Activated CD4-positive, alpha-beta T cell treated with anti-CD3 and anti-CD28 coated beads, Interleukin-2, amount 50 U/mL, for 4 hours (primary cell): Measurements from ENCODE around the gene ZIM2.

ENCODE experiments used
- DNase-seq, 2 experiments: peaks; one replicate each; pipeline ENCODE4 v3.0.0-alpha.2; 2020

ZIM2 gene

GRCh38 chr19:56806639-56807038 lies 33.9 kb downstream of the ZIM2 start:
- no peak for DNase-seq

GRCh38 chr19:56778351-56778750 lies 62.2 kb downstream of the ZIM2 start:
- DNase-seq = no peak

- DNase-seq = no peak
These were observed 70.9 kb downstream of the ZIM2 start for GRCh38 chr19:56769650-56770049.

GRCh38 chr19:56765137-56765536 lies 75.4 kb downstream of the ZIM2 start:
- no peak for DNase-seq

GRCh38 chr19:56764196-56764695 lies 76.3 kb downstream of the ZIM2 start:
- DNase-seq = no peak

- no peak for DNase-seq
These were observed 79.7 kb downstream of the ZIM2 start for GRCh38 chr19:56760842-56761241.

GRCh38 chr19:56759531-56759930 lies 81.0 kb downstream of the ZIM2 start:
- DNase-seq = no peak

- no peak for DNase-seq
These were observed 89.4 kb downstream of the ZIM2 start for GRCh38 chr19:56751078-56751489.

- DNase-seq = no peak
These were observed 89.9 kb downstream of the ZIM2 start for GRCh38 chr19:56750658-56751057.

GRCh38 chr19:56748378-56748777 lies 92.1 kb downstream of the ZIM2 start:
- no peak for DNase-seq

GRCh38 chr19:56746367-56746766 lies 94.2 kb downstream of the ZIM2 start:
- no peak for DNase-seq

GRCh38 chr19:56740501-56740900 lies 100.0 kb downstream of the ZIM2 start:
- DNase-seq = no peak

GRCh38 chr19:56736571-56736970 lies 104.0 kb downstream of the ZIM2 start:
- no peak for DNase-seq

GRCh38 chr19:56732976-56733375 lies 107.5 kb downstream of the ZIM2 start:
- DNase-seq = no peak

GRCh38 chr19:56727677-56728076 lies 112.8 kb downstream of the ZIM2 start:
- DNase-seq = no peak

- no peak for DNase-seq
These were observed 114.6 kb downstream of the ZIM2 start for GRCh38 chr19:56725829-56726424.
